ENCODE measurements around the gene ROGDI. TPM values are rescaled to one million over a fixed set of nuclear protein-coding genes. Genes with fewer than 3 reads are reported as not detected.

The ROGDI gene
- total and polyA plus RNA-seq, 2 of the 13 experiments (the other 11 are each of a cell fraction or from before 2014, with no cell fraction given) = 19.2 to 42.1 TPM

GRCh38 chr16:4768549-4769305 is 33.7 kb downstream of the ROGDI start (continued):
- TF ChIP-seq ZNF414 (CRISPR knock-in tag; IDR thresholded peaks at IDR 0.05) = no peak
- TF ChIP-seq NFYB (CRISPR knock-in tag; IDR thresholded peaks at IDR 0.05) = peak; percentile 16; the same call in 1 of the 2 replicates
- TF ChIP-seq ZBTB20 (CRISPR knock-in tag; IDR thresholded peaks at IDR 0.05; ENCODE audit: borderline replicate concordance, low read depth) = no peak
- TF ChIP-seq ZNF577 (CRISPR knock-in tag; IDR thresholded peaks at IDR 0.05; ENCODE audit: borderline replicate concordance, low read depth) = no peak
- peak; percentile 24; the same call in 1 of the 2 replicates for TF ChIP-seq KLF11 (CRISPR knock-in tag; IDR thresholded peaks at IDR 0.05)
- TF ChIP-seq ZNF318 (CRISPR knock-in tag; IDR thresholded peaks at IDR 0.05) = no peak
- peak; percentile 64; the same call in 1 of the 2 replicates for TF ChIP-seq CREB3 (CRISPR knock-in tag; IDR thresholded peaks at IDR 0.05)
- peak; percentile 34; the same call in 1 of the 2 replicates for TF ChIP-seq KMT2A (CRISPR knock-in tag; IDR thresholded peaks at IDR 0.05)
- TF ChIP-seq NCOR1 (IDR thresholded peaks at IDR 0.05; ENCODE audit: borderline replicate concordance, low read length) = no peak
- no peak for TF ChIP-seq ZBED4 (CRISPR knock-in tag; IDR thresholded peaks at IDR 0.05; ENCODE audit: borderline replicate concordance)
- TF ChIP-seq GPBP1L1 (CRISPR knock-in tag; IDR thresholded peaks at IDR 0.05) = no peak
- no peak for TF ChIP-seq RAD21 (CRISPR knock-in tag; IDR thresholded peaks at IDR 0.05)
- peak; percentile 82 for TF ChIP-seq YEATS2 (CRISPR knock-in tag; IDR thresholded peaks at IDR 0.05; ENCODE audit: borderline replicate concordance)
